ENCODE data around the gene POLR1C.

Gene POLR1C

DNA sequence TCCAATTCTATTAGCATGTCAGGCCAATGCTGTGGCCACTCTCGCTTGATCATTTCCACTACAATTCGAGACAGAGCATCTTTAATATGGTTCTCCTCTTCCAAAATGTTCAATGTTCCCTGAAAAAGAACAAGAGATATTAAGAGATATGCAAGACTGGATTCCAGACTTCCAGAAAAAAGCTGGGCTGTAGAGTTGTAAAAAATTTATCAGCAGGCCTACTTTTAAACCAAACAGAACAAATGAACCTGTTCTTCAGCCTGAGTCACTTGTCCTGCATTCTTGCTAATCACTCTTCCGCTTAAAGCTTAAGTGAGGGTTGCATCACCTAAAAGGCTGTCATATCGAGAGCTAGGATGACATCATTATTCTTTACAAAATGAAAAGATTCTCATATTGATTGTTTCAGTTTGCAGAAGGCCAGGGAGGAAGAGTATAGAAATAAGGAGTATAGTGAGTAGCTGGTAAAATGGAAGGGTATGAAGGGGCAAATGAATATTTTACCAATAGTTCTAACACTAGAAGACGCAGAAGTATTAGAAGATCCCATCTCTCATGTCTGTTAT, 54.1 kb downstream of the POLR1C start (continued):
- TF ChIP-seq, protein P1, sequence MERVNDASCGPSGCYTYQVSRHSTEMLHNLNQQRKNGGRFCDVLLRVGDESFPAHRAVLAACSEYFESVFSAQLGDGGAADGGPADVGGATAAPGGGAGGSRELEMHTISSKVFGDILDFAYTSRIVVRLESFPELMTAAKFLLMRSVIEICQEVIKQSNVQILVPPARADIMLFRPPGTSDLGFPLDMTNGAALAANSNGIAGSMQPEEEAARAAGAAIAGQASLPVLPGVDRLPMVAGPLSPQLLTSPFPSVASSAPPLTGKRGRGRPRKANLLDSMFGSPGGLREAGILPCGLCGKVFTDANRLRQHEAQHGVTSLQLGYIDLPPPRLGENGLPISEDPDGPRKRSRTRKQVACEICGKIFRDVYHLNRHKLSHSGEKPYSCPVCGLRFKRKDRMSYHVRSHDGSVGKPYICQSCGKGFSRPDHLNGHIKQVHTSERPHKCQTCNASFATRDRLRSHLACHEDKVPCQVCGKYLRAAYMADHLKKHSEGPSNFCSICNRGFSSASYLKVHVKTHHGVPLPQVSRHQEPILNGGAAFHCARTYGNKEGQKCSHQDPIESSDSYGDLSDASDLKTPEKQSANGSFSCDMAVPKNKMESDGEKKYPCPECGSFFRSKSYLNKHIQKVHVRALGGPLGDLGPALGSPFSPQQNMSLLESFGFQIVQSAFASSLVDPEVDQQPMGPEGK (tag by site-specific recombination; IDR thresholded peaks at IDR 0.05): no peak
